Right hindlimb (tissue), 1 donor: ENCODE data around the gene FOXJ3.

ENCODE experiments used
- DNase-seq: peaks from one replicate; pipeline ENCODE4 v3.0.0-alpha.2; 2018

Gene FOXJ3

GRCh38 chr1:42302034-42302433, 33.0 kb downstream of the FOXJ3 start:
- DNase-seq = no peak

- DNase-seq = no peak
Measured at GRCh38 chr1:42298520-42298919, 36.5 kb downstream of the FOXJ3 start.

GRCh38 chr1:42295816-42296215, 39.2 kb downstream of the FOXJ3 start:
- DNase-seq = no peak

- DNase-seq = no peak
Measured at GRCh38 chr1:42290130-42290529, 44.9 kb downstream of the FOXJ3 start.

- DNase-seq = no peak
Measured at GRCh38 chr1:42288311-42288985, 46.6 kb downstream of the FOXJ3 start.

GRCh38 chr1:42282867-42283583, 52.0 kb downstream of the FOXJ3 start:
- no peak for DNase-seq

- DNase-seq = no peak
Measured at GRCh38 chr1:42282024-42282579, 52.9 kb downstream of the FOXJ3 start.

GRCh38 chr1:42280821-42281220, 54.2 kb downstream of the FOXJ3 start:
- no peak for DNase-seq

GRCh38 chr1:42279055-42279454, 56.0 kb downstream of the FOXJ3 start:
- no peak for DNase-seq

- DNase-seq = no peak
Measured at GRCh38 chr1:42272920-42273319, 62.1 kb downstream of the FOXJ3 start.

- DNase-seq = no peak
Measured at GRCh38 chr1:42267904-42268303, 67.1 kb downstream of the FOXJ3 start.

- DNase-seq = no peak
Measured at GRCh38 chr1:42266253-42267135, 68.5 kb downstream of the FOXJ3 start.

- DNase-seq = no peak
Measured at GRCh38 chr1:42264511-42265190, 70.4 kb downstream of the FOXJ3 start.

GRCh38 chr1:42263019-42263418, 72.0 kb downstream of the FOXJ3 start:
- DNase-seq = no peak

- DNase-seq = no peak
Measured at GRCh38 chr1:42260376-42261070, 74.5 kb downstream of the FOXJ3 start.

GRCh38 chr1:42259739-42260064, 75.3 kb downstream of the FOXJ3 start:
- no peak for DNase-seq

GRCh38 chr1:42259059-42259738, 75.8 kb downstream of the FOXJ3 start:
- DNase-seq = peak; percentile 21

GRCh38 chr1:42258218-42258617, 76.8 kb downstream of the FOXJ3 start:
- DNase-seq = no peak

- no peak for DNase-seq
Measured at GRCh38 chr1:42251042-42251441, 84.0 kb downstream of the FOXJ3 start.

GRCh38 chr1:42250164-42250563, 84.9 kb downstream of the FOXJ3 start:
- DNase-seq = no peak

GRCh38 chr1:42240966-42241755, 93.9 kb downstream of the FOXJ3 start:
- DNase-seq = no peak
